ENCODE measurements around the gene GAB2. TPM values are rescaled to one million over a fixed set of nuclear protein-coding genes. Genes with fewer than 3 reads are reported as not detected.

The GAB2 gene
- total and polyA plus RNA-seq, 2 of the 13 experiments (the other 11 are each of a cell fraction or from before 2014, with no cell fraction given) = 4.1 to 8.6 TPM

- TF ChIP-seq ZNF563 (CRISPR knock-in tag; IDR thresholded peaks at IDR 0.05) = 0 out of 2 replicates have a peak, but pooled peaks have one; percentile 18
- no peak for TF ChIP-seq SALL2 (CRISPR knock-in tag; IDR thresholded peaks at IDR 0.05)
- TF ChIP-seq LCORL (IDR thresholded peaks at IDR 0.05) = no peak
- TF ChIP-seq LCORL (CRISPR knock-in tag; IDR thresholded peaks at IDR 0.05) = no peak
- TF ChIP-seq ZNF746 (CRISPR knock-in tag; IDR thresholded peaks at IDR 0.05) = 0 out of 2 replicates have a peak, but pooled peaks have one; percentile 1
- TF ChIP-seq ZBTB40 (IDR thresholded peaks at IDR 0.05) = no peak
- TF ChIP-seq ZBTB40 (CRISPR knock-in tag; IDR thresholded peaks at IDR 0.05) = 0 out of 2 replicates have a peak, but pooled peaks have one; percentile 1
- TF ChIP-seq, protein P1, sequence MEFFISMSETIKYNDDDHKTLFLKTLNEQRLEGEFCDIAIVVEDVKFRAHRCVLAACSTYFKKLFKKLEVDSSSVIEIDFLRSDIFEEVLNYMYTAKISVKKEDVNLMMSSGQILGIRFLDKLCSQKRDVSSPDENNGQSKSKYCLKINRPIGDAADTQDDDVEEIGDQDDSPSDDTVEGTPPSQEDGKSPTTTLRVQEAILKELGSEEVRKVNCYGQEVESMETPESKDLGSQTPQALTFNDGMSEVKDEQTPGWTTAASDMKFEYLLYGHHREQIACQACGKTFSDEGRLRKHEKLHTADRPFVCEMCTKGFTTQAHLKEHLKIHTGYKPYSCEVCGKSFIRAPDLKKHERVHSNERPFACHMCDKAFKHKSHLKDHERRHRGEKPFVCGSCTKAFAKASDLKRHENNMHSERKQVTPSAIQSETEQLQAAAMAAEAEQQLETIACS (CRISPR knock-in tag; IDR thresholded peaks at IDR 0.05) = peak; percentile 5; the same call in 1 of the 2 replicates
- no peak for TF ChIP-seq STAT5B (CRISPR knock-in tag; IDR thresholded peaks at IDR 0.05)
- TF ChIP-seq KDM2A (CRISPR knock-in tag; IDR thresholded peaks at IDR 0.05; ENCODE audit: borderline replicate concordance, low read depth) = 0 out of 2 replicates have a peak, but pooled peaks have one; percentile 14
- TF ChIP-seq ZNF672 (CRISPR knock-in tag; IDR thresholded peaks at IDR 0.05) = 0 out of 2 replicates have a peak, but pooled peaks have one; percentile 75
- 0 out of 4 replicates have a peak, but pooled peaks of 1 of the 2 experiments have one; percentile 1 for TF ChIP-seq POLR2A (IDR thresholded peaks at IDR 0.05; ENCODE audit: insufficient read depth in 1 of 2, low read depth in 2 of 2, low read length in 2 of 2)
Observed at GRCh38 chr11:78417175-78417887, at the start of gene GAB2 (continued).
